ENCODE data around the gene CDK3.
"Not testable (repeated sequence)": the region's sequence is repeated elsewhere in the genome, so short reads cannot be mapped to it uniquely, and the experiment has no call there.

Gene CDK3

DNA sequence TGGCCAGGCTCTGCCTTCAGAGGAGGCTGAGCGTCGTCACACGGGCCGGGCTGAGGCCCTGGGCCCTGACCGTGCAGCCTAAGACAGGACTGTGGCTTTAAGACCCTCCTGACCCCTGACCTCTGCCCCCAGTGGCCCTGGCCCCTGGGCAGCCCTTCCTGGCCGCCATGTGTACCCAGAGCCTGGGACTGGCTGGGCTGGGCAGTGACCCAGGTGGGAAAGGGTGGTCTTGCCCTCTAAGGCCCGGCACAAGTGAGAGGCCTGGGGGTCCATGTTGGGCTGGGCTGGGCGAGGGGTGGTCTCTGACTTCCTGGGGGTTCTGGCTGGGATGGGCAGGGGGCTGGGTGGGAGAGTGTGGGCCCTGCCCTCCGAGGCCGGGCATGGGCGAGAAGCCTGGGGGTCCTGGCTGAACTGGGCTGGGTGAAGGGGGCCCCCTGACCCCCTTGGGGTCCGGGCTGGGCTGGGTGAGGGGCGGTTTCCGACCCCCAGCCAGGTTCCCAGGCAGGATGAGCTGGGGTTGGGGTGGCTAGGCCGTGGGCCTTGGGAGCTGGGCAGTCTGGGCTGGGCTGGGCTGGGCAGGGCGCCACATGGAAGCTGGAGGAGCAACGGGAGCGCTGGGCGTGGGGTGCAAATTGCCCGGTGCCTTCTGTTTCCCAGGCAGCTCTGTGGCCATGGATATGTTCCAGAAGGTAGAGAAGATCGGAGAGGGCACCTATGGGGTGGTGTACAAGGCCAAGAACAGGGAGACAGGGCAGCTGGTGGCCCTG lies at the start of gene CDK3:
Gene CDK3 (plus strand): TSS at position 101 of the 767 bp plus-strand sequence. CDS start 571 bp downstream, at position 672.
- no peak for DNase-seq

DNA sequence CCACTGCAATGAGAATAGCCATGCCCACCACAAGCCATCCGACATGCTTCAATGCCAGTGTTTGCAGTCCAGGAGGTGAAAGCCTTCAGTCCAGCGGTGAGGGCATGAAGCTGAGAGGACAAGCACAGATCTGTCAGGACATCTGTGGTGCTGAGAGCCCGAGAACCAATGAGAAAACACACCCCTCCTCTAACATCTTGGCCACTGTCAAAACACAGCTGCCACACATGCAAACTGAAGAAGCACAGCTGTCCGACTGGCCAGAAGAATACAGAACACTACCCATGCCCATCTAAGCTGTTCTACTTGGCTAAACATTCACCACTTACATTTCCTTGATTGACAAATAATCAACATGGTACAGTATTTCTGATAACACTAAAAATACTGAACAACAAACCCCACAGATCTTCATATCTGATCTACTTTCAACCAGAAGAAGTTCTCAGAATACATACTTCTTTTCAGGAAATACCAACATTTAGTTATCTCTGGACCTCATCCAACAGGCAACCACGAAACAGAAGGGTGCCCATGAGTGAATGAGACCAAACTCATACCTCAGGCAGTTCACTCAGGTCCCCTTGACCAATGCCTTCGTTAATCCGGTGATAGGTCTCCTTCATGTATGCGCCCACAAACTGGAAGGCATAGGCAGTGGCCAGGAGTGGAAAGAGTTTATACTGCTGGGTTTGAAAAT lies 49.6 kb upstream of the CDK3 start:
- no peak for DNase-seq

DNA sequence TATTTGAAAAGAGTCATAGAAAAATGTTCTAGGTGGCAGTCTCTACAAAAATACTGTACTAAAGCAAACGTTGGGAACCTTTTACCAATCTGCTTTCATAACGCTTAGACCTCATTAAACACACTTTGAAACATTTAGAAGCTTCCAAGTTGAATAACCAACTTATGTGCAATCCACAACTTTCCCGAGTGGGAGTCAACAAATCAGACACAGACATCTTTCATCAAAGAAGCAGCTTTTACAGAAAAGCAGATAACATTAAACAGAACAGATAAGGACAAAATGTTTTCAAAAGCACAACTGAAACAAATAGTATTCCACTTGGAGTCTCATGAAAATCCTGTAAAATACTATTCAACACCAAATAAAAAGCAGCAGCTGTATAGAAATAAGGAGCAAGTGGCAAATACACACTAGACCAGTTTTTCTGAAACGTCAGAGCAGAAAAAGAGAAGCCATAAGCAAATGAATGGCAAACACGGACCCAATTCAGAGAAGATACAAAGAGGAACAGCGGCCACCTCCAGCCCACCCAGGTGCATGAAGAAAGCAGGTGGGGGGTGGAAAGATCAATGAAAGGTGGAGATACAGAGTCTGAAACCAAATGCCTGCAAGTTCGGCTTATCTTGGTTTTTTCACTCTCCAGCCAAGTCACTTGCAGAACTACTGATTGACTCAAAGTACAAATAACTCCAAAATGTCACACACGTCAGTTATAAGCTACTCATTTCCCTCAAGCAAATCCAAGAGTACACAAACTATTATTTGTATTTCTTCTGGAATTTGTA lies 41.4 kb upstream of the CDK3 start:
- no peak for DNase-seq

DNA sequence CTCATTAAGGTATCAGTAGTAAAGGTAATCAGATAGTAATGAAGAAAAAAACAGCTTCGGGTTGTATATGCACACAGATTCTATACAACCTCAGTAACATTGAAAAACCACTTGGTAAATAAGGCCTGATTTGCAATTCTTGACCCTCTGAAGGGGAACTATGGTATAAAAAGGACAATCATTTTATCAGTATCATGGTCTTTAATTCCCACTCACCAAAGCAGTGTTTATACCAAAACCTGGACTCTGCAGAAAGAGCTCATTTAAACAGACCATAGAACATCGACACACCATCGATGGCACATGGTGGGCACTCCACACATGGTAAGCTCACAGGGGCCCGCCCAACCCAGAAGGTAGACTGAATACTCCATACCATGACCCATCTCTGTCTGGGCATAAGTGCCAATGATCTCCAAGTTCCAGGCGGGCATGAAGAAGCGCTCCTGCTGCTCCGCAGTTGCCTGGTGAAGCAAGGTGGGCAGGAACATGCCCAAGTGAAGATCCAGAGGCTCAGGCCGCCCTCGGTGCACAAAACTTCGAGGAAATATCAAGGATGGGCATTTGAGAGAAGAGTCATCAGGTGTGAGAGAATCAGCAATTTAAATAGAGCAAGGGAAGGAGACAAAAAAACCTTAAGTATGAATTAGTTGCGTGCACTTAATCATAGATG lies 40.7 kb upstream of the CDK3 start:
- DNase-seq, result no peak

DNA sequence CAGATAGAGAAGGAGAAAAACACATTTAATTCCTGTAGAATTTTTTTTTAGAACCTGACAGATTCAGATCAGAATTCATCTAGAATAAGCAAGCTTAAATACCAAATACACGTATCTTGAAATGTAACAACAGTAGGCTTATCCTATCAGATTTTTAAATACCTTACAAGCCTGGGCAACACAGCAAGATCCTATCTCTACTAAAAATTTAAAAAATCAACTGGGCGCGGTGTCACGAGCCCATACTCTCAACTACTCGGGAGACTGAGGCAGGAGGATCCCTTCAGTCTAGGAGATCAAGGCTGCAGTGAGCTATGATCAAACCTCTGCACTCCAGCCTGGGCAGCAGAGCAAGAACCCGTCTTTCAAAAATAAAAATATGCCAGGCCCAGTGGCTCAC lies 35.2 kb upstream of the CDK3 start:
- no peak for DNase-seq

- not testable (repeated sequence) for DNase-seq
Observed at GRCh38 chr17:75969044-75969443, 31.6 kb upstream of the CDK3 start.

GRCh38 chr17:75970011-75970523 lies 30.6 kb upstream of the CDK3 start:
- no peak for DNase-seq

DNA sequence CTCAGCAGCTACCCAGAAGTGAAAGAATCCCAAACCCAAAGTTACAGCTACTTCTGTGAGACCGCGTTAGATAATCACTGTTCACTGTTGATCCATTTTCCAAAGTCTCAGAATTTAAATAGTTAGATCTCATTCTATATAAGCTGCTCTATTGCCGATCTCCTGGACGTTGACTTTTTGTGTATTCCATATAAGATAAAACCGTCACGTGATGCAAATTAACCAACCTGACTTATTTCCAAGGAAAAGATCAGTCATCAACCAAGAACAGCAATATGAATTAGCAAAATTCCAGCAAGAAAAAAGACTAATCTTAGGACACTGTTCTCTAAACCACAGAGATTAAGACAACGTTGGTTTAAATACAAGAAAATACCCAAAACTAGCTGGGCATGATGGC lies 30.0 kb upstream of the CDK3 start:
- no peak for DNase-seq

DNA sequence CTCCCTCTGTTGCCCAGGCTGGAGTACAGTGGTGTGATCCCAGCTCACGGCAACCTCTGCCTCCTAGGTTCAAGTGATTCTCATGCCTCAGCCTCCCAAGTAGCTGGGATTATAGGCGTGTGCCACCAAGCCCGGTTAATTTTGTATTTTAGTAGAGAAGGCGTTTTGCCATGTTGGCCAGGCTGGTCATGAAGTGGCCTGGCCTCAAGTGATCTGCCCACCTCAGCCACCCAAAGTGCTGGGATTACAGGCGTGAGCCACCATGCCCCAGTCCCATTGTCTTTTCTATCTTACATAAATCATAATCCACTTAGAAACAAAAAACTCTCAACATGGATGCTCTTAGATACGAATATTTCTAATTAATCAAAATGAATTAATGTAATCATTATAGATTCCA lies 25.5 kb upstream of the CDK3 start:
- not testable (repeated sequence) for DNase-seq

- DNase-seq, result no peak
Observed at GRCh38 chr17:75975757-75976174, 24.9 kb upstream of the CDK3 start.

DNA sequence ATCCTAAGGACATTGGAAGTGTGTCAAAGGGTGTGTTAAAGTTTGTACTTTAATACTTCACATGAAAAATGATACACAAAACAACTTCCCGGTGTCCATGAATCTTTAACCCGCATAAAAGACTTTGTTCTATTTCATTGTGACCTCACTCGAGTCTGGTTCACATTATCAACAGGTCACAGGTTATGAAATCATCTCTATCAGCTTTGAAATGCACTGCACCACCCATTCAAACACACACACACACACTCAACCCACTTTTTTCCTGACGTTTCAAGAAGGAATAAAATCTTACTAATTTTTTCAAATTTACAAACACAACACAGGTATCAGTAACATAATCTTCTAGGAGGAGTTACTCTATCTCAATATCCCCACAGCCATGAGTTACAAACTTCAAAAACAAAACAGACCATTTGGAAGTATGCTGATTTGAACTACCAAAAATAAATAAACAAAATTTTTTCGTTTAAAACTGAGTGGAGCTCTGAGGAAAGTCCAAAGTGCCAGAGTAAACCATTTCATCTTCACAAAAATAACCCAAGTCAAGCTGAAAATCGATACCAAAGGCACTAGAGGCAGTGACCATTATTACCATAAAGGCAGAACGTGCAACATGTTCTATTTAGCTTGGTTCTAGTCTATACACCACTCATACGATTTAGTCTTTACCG lies 24.3 kb upstream of the CDK3 start:
- no peak for DNase-seq

DNA sequence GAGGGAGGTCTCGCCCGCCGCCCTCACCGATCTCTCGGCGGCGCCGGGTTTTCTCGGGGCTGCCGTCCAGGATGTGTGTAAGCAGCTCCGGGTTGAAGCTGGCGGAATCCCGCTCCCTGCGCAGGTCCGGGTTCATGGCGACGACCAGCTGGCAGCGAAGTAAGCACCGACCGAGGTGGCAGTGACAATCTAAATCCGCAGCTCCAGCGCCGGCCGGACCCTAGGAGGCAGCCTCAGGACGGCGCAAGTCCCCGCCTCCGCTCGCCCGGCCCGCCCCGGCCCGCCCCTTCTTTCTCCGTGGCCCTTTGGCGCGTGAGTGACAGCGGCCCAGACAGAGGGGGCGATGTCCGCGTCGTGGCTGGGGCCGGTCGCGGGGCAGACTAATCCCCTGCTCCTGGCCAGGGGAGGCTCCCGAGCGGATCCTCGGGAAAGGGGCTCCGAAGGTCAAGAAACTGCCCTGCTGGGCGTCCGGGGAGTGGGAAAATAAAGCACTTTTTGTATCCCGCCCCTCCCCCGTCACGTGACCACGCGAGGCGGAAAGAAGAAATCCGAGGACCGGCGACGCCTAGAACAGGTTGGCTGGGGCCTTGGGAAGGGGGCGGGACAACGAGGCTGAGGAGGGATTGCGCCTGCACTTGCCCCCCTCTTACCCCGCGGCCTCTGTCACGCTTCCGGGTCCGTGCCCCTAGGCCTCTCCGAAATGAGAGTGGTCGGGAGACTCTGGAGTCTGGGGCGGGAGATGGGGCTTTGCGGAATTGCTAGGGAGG lies 21.5 kb upstream of the CDK3 start, which contains the start of the genes ACOX1 and TEN1:
Gene ACOX1 (minus strand): TSS at position 229 of the 767 bp plus-strand sequence. CDS start 93 bp downstream, at position 136.
Gene TEN1 (plus strand): TSS at position 303 of the 767 bp plus-strand sequence. CDS start 6,953 bp downstream, outside the sequence.
- peak; percentile 90 for DNase-seq

- no peak for DNase-seq
Observed at GRCh38 chr17:75979705-75980187, 20.9 kb upstream of the CDK3 start.

GRCh38 chr17:75980188-75981018 lies 20.3 kb upstream of the CDK3 start:
- no peak for DNase-seq

DNA sequence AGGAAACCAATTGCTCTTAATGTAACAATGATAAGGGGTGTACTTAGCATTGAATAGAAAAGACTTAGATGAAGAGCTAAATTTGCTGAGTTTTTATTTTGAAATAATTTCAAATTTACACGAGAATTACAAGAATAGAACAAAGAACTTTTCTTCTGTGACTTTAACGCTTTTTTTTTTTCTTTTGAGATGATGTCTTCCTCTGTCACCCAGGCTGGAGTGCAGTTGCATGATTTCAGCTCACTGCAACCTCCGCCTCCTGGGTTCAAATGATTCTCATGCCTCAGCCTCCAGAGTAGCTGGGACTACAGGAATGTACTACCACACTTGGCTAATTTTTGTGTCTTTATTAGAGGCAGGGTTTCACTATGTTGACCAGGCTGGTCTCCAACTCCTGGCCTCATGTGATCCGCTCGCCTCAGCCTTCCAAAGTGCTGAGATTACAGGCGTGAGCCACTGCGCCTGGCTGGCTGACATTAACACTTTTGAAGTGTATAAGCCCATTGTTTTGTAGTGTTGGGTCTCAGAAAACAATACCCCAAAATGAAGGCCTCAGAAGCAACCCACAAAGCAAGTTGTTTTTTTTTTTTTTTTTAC lies 19.5 kb upstream of the CDK3 start:
- DNase-seq, result no peak

DNA sequence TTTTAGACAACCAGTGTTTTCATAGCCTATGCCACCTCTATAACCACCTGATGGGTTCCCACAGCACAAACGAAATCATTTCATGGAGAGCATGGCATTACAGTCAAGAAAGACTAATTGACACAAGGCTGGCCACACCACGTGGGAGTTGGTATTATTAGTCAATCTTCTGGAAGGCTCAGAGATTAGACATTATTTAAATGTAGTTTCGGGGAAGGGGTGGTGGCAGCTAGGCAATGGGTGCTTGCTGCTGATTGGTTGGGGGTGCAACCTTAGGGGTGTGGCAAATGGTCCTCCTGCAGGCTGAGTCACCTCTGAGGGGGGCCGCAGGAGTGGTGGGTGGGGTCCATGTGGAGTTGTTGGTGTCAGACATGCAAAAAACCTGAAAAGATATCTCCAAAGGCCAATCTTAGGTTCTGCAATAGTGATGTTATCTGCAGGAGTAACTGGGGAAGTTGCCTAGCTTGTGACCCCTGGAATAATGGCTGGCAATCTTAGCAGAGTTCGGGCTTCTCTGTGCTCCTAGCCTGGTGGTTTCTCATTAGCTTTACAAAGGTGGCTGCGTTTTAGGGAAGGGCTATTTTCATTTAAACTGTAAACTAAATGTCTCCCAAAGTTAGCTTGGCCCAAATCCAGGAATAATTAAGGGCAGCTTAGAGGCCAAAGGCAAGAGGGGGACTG lies 17.0 kb upstream of the CDK3 start:
- no peak for DNase-seq

- no peak for DNase-seq
Observed at GRCh38 chr17:75985986-75986385, 14.7 kb upstream of the CDK3 start.

DNA sequence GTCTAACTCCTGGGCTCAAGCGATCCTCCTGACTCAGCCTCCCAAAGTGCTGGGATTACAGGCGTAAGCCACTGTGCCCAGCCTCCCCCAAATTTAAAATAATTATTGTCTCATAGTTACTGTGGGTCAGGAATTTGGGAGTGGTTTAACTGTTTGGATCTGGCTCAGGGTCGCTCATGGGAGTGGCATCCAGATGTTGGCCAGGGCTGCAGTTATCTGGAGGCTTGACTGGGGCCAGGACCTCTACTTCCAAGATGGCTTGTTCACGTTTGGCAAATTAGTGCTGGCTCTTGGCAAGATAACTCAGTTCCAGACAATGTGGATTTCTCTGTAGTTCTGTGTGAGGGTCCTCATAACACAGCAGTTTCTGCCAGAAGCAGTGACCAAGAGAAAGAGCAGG lies 13.6 kb upstream of the CDK3 start:
- DNase-seq, result no peak

GRCh38 chr17:75991396-75991795 lies 9.3 kb upstream of the CDK3 start:
- no peak for DNase-seq
